ENCODE measurements around the gene RTBDN.

Gene RTBDN

GRCh38 chr19:12815088-12815487, 19.3 kb downstream of the RTBDN start:
- no peak overlapping the region for H3K4me3 ChIP-seq (ENCODE audit: low read depth, low read length)
- no peak for DNase-seq
- H3K4me1 ChIP-seq = no peaks in the 10 kb centered on the region
- H3K27me3 ChIP-seq = no peaks in the 10 kb centered on the region
- no peak for TF ChIP-seq CTCF (IDR thresholded peaks at IDR 0.05; ENCODE audit: low read depth, low read length)
- H3K9me3 ChIP-seq = no peaks in the 10 kb centered on the region
- H3K36me3 ChIP-seq = peaks cover 5% of the 10 kb centered on the region

- peaks cover 6% of the 10 kb centered on the region for H3K36me3 ChIP-seq
- peak; percentile 97 for DNase-seq
- no peak for TF ChIP-seq CTCF (IDR thresholded peaks at IDR 0.05; ENCODE audit: low read depth, low read length)
- H3K4me3 ChIP-seq (ENCODE audit: low read depth, low read length) = peak within 1 kb of the TSS; percentile 60
- no peaks in the 10 kb centered on the region for H3K27me3 ChIP-seq
- H3K9me3 ChIP-seq = no peaks in the 10 kb centered on the region
- H3K4me1 ChIP-seq = no peaks in the 10 kb centered on the region
Observed at GRCh38 chr19:12806242-12807081, 27.9 kb downstream of the RTBDN start, which contains the start of gene RNASEH2A. RNASEH2A (plus strand) TSS chr19:12806584; CDS start chr19:12806674, 90 bp downstream.

- H3K4me1 ChIP-seq = no peaks in the 10 kb centered on the region
- no peaks in the 10 kb centered on the region for H3K27me3 ChIP-seq
- H3K4me3 ChIP-seq (ENCODE audit: low read depth, low read length) = no peak overlapping the region
- DNase-seq = no peak
- peaks cover 13% of the 10 kb centered on the region for H3K36me3 ChIP-seq
- no peaks in the 10 kb centered on the region for H3K9me3 ChIP-seq
- TF ChIP-seq CTCF (IDR thresholded peaks at IDR 0.05; ENCODE audit: low read depth, low read length) = no peak
Observed at GRCh38 chr19:12804051-12804450, 30.3 kb downstream of the RTBDN start.

- no peak for DNase-seq
- Histone ChIP-seq H3K4me1 (no peaks in the 10 kb centered on the region), H3K4me3 (ENCODE audit: low read depth, low read length) (peak overlapping the region; percentile 96), H3K36me3 (peaks cover 17% of the 10 kb centered on the region), H3K27me3 (no peaks in the 10 kb centered on the region), H3K9me3 (no peaks in the 10 kb centered on the region)
- no peak for TF ChIP-seq CTCF (IDR thresholded peaks at IDR 0.05; ENCODE audit: low read depth, low read length)
Observed at GRCh38 chr19:12802267-12803106, 31.9 kb downstream of the RTBDN start.

- Histone ChIP-seq H3K27me3 (no peaks in the 10 kb centered on the region), H3K4me1 (no peaks in the 10 kb centered on the region), H3K9me3 (no peaks in the 10 kb centered on the region), H3K4me3 (ENCODE audit: low read depth, low read length) (peak within 1 kb of the TSS; percentile 96), H3K36me3 (peaks cover 17% of the 10 kb centered on the region)
- peak; percentile 86 for DNase-seq
- TF ChIP-seq CTCF (IDR thresholded peaks at IDR 0.05; ENCODE audit: low read depth, low read length) = no peak
Observed at GRCh38 chr19:12801466-12802266, 32.7 kb downstream of the RTBDN start, which contains the start of the genes PRDX2 and THSD8. PRDX2 (minus strand) TSS chr19:12801800; CDS start chr19:12801261, 539 bp downstream. THSD8 (plus strand) TSS chr19:12802069; CDS start chr19:12802072, 3 bp downstream.

All from BE2C (cell line).